ENCODE data around the gene ENO4.

Gene ENO4

DNA sequence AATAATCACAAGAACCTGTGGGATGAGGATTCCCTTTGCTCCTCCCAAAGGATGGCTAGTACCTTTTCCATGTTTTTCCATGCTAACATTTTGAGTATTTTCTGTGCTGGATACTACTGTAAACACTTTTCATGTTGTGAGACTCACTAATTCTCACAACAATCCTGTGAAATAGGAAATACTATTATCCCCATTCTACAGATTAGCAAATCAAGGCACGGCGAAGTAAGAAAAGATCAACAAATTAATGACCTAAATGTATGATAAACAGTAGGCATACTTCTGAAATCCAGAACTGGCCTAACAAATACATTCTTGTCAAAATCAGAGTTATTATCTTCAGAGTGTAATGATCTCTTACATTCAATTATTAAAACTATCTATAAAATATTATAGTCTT, 69.3 kb downstream of the ENO4 start:
- TF ChIP-seq, protein P1, sequence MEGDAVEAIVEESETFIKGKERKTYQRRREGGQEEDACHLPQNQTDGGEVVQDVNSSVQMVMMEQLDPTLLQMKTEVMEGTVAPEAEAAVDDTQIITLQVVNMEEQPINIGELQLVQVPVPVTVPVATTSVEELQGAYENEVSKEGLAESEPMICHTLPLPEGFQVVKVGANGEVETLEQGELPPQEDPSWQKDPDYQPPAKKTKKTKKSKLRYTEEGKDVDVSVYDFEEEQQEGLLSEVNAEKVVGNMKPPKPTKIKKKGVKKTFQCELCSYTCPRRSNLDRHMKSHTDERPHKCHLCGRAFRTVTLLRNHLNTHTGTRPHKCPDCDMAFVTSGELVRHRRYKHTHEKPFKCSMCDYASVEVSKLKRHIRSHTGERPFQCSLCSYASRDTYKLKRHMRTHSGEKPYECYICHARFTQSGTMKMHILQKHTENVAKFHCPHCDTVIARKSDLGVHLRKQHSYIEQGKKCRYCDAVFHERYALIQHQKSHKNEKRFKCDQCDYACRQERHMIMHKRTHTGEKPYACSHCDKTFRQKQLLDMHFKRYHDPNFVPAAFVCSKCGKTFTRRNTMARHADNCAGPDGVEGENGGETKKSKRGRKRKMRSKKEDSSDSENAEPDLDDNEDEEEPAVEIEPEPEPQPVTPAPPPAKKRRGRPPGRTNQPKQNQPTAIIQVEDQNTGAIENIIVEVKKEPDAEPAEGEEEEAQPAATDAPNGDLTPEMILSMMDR (IDR thresholded peaks at IDR 0.05; ENCODE audit: low read depth, low read length, missing control alignments), result no peak
- no peak overlapping the region for H3K27ac ChIP-seq
- no peak for DNase-seq
- no peaks in the 10 kb centered on the region for H3K36me3 ChIP-seq (replicated peaks)
- H3K27me3 ChIP-seq (replicated peaks), result no peaks in the 10 kb centered on the region
- in situ Hi-C loops (cut with HindIII; ENCODE audit: low pct_ligation_motif_present, low sequenced_read_pairs), result no loop called here
- no peak overlapping the region for H3K4me3 ChIP-seq (ENCODE audit: low read depth, low read length)

GRCh38 chr10:116919164-116919563, 69.9 kb downstream of the ENO4 start:
- in situ Hi-C loops (cut with HindIII; ENCODE audit: low pct_ligation_motif_present, low sequenced_read_pairs), result no loop called here
- Histone ChIP-seq H3K36me3 (replicated peaks) (no peaks in the 10 kb centered on the region), H3K27ac (no peak overlapping the region), H3K4me3 (ENCODE audit: low read depth, low read length) (no peak overlapping the region), H3K27me3 (replicated peaks) (no peaks in the 10 kb centered on the region)
- no peak for DNase-seq
- TF ChIP-seq, protein P1 (IDR thresholded peaks at IDR 0.05; ENCODE audit: low read depth, low read length, missing control alignments), result no peak

DNA sequence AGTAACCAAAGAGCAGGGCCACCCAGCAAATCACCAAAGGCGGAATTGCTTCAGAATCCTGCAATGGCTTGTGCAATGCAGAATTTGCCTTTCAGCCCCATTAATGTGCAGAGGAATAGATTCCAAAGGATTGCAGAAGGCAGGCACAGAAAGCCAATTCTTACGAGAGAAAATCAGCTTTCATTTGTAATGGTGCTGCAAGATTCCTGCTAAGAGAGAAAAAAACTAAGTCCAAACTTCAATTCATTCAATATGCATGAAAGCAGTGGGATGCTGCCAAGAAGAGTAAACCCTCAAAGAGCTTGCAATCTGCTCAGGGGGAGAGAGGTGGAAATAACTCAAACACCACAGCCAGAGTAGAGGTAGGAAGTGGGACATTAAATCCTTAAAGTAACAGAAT, 70.4 kb downstream of the ENO4 start:
- no peak overlapping the region for H3K27ac ChIP-seq
- H3K27me3 ChIP-seq (replicated peaks), result no peaks in the 10 kb centered on the region
- TF ChIP-seq, protein P1 (IDR thresholded peaks at IDR 0.05; ENCODE audit: low read depth, low read length, missing control alignments), result no peak
- no peak for DNase-seq
- H3K36me3 ChIP-seq (replicated peaks), result no peaks in the 10 kb centered on the region
- H3K4me3 ChIP-seq (ENCODE audit: low read depth, low read length), result no peak overlapping the region
- in situ Hi-C loops (cut with HindIII; ENCODE audit: low pct_ligation_motif_present, low sequenced_read_pairs), result no loop called here

DNA sequence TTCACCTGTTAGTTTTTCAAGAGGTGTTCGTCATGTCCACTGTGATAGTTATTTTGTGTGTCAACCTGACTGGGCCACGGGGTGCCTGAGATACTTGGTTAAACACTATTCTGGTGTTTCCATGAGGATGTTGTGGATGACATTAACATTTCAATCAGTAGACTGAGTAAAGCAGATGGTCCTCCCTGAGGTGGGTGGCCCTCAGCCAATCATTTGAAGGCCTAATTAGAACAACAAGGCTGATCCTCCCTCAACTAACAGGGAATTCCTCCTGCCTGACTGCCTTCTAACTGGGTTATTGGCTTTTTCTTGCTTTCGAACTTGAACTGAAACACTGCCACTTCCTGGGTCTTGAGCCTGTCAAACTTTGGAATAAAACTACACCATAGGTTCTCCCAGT, 75.8 kb downstream of the ENO4 start:
- Histone ChIP-seq H3K4me3 (ENCODE audit: low read depth, low read length) (no peak overlapping the region), H3K36me3 (replicated peaks) (no peaks in the 10 kb centered on the region), H3K27ac (no peak overlapping the region), H3K27me3 (replicated peaks) (no peaks in the 10 kb centered on the region)
- TF ChIP-seq, protein P1 (IDR thresholded peaks at IDR 0.05; ENCODE audit: low read depth, low read length, missing control alignments), result no peak
- in situ Hi-C loops (cut with HindIII; ENCODE audit: low pct_ligation_motif_present, low sequenced_read_pairs), result no loop called here
- DNase-seq, result no peak

DNA sequence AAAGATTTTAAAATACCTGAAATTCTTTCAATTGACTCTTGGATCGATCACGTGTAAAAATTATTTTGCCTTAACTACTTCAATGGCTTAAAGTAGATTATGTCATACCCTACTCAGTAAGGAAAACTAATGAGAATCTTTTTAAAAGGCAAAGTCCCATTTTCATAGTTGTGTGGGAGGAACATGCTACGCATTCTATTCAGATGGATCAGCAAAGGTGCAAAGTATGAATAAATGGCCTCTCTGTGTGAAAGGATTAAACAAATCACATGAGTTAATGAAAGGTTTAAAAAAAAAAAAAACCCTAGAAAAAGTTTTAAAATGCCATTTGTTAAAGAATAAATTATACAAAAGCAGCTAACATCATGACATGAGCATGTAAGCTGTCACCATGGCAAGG, 77.1 kb downstream of the ENO4 start:
- in situ Hi-C loops (cut with HindIII; ENCODE audit: low pct_ligation_motif_present, low sequenced_read_pairs), result no loop called here
- Histone ChIP-seq H3K4me3 (ENCODE audit: low read depth, low read length) (no peak overlapping the region), H3K36me3 (replicated peaks) (no peaks in the 10 kb centered on the region), H3K27ac (no peak overlapping the region), H3K27me3 (replicated peaks) (no peaks in the 10 kb centered on the region)
- TF ChIP-seq, protein P1 (IDR thresholded peaks at IDR 0.05; ENCODE audit: low read depth, low read length, missing control alignments), result no peak
- DNase-seq, result no peak

- in situ Hi-C loops (cut with HindIII; ENCODE audit: low pct_ligation_motif_present, low sequenced_read_pairs), result no loop called here
- no peaks in the 10 kb centered on the region for H3K27me3 ChIP-seq (replicated peaks)
- DNase-seq, result no peak
Observed at GRCh38 chr10:116931806-116932205, 82.5 kb downstream of the ENO4 start.

More at GRCh38 chr10:116931806-116932205, 82.5 kb downstream of the ENO4 start:
- H3K27ac ChIP-seq, result no peak overlapping the region
- no peaks in the 10 kb centered on the region for H3K36me3 ChIP-seq (replicated peaks)
- H3K4me3 ChIP-seq (ENCODE audit: low read depth, low read length), result no peak overlapping the region
- TF ChIP-seq, protein P1 (IDR thresholded peaks at IDR 0.05; ENCODE audit: low read depth, low read length, missing control alignments), result no peak

All from brain microvascular endothelial cell (primary cell).